Vagina (tissue), 2 donors: ENCODE measurements around the gene RIC1.

Source experiments
- POLR2A ChIP-seq, 2 donors: fragments of 450-650 bp; IDR thresholded peaks; one replicate each; pipeline ENCODE4 v1.6.1; 2017; ENCODE audit warnings: antibody characterized with exemption in 2 of 2, mild to moderate bottlenecking in 2 of 2, moderate library complexity in 2 of 2
- POLR2AphosphoS5 ChIP-seq, 2 donors: sonication (generic); formaldehyde crosslinking; IDR thresholded peaks; one replicate each; pipeline ENCODE4 v1.9.0; 2017; ENCODE audit warnings: antibody characterized with exemption in 2 of 2, mild to moderate bottlenecking in 2 of 2, low read depth in 1 of 2; ENCODE audit not compliant: insufficient read depth in 1 of 2
- TF ChIP-seq, protein P1 (sequence below), 3 experiments: fragments of 450-650 bp in 2 of 3; fragments of 200-600 bp in 1 of 3; sonication (generic) in 1 of 3; IDR thresholded peaks; one replicate each; pipeline ENCODE4 v1.5.1; 2017 to 2019; ENCODE audit warnings: antibody characterized with exemption in 3 of 3, mild to moderate bottlenecking in 2 of 3, moderate library complexity in 2 of 3

- TF ChIP-seq, protein P1, sequence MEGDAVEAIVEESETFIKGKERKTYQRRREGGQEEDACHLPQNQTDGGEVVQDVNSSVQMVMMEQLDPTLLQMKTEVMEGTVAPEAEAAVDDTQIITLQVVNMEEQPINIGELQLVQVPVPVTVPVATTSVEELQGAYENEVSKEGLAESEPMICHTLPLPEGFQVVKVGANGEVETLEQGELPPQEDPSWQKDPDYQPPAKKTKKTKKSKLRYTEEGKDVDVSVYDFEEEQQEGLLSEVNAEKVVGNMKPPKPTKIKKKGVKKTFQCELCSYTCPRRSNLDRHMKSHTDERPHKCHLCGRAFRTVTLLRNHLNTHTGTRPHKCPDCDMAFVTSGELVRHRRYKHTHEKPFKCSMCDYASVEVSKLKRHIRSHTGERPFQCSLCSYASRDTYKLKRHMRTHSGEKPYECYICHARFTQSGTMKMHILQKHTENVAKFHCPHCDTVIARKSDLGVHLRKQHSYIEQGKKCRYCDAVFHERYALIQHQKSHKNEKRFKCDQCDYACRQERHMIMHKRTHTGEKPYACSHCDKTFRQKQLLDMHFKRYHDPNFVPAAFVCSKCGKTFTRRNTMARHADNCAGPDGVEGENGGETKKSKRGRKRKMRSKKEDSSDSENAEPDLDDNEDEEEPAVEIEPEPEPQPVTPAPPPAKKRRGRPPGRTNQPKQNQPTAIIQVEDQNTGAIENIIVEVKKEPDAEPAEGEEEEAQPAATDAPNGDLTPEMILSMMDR (IDR thresholded peaks at IDR 0.05) = no peak
- no peak for TF ChIP-seq POLR2A (IDR thresholded peaks at IDR 0.05)
- no peak for TF ChIP-seq POLR2AphosphoS5 (IDR thresholded peaks at IDR 0.05; ENCODE audit: insufficient read depth in 1 of 2, low read depth in 1 of 2)
These were observed 169.7 kb downstream of the RIC1 start for GRCh38 chr9:5798581-5798980.
